H9 (cell line): ENCODE measurements around the gene HOXC10. TPM values are rescaled to one million over a fixed set of nuclear protein-coding genes. Genes with fewer than 3 reads are reported as not detected.

Source experiments
- DNase-seq: peaks from one replicate; pipeline ENCODE4 v3.0.0-alpha.2; 2017
- H2AFZ ChIP-seq: one replicate; pipeline ENCODE4 v1.6.1; 2013; ENCODE audit warnings: mild to moderate bottlenecking, low read length, control low read depth, moderate library complexity
- H2AK5ac ChIP-seq: 2 replicates; pipeline ENCODE4 v1.6.1; 2013; ENCODE audit warnings: low read length, control low read depth, mixed read lengths; ENCODE audit not compliant: insufficient read length
- H2BK120ac ChIP-seq: one replicate; pipeline ENCODE4 v1.6.1; 2013; ENCODE audit warnings: low read depth, mild to moderate bottlenecking, low read length, control low read depth, inconsistent platforms; ENCODE audit not compliant: poor library complexity, severe bottlenecking
- H2BK12ac ChIP-seq: 2 replicates; pipeline ENCODE4 v1.6.1; 2013; ENCODE audit warnings: low read length, control low read depth, mixed read lengths, low read depth; ENCODE audit not compliant: insufficient read length
- H2BK15ac ChIP-seq: 2 replicates; pipeline ENCODE4 v1.6.1; 2013; ENCODE audit warnings: low read depth, low read length, control low read depth
- H2BK20ac ChIP-seq: one replicate; pipeline ENCODE4 v1.6.1; 2013; ENCODE audit warnings: low read depth, mild to moderate bottlenecking, low read length, control low read depth, inconsistent platforms; ENCODE audit not compliant: poor library complexity, severe bottlenecking
- H2BK5ac ChIP-seq: 2 replicates; pipeline ENCODE4 v1.6.1; 2013; ENCODE audit warnings: low read length, control low read depth, mixed read lengths; ENCODE audit not compliant: insufficient read length
- H3K14ac ChIP-seq: 2 replicates; pipeline ENCODE4 v1.6.1; 2013; ENCODE audit warnings: low read length, control low read depth; ENCODE audit not compliant: insufficient read depth
- H3K18ac ChIP-seq: 2 replicates; pipeline ENCODE4 v1.6.1; 2013; ENCODE audit warnings: low read depth, mild to moderate bottlenecking, mixed read lengths, low read length, control low read depth; ENCODE audit not compliant: insufficient read length
- H3K23ac ChIP-seq: 2 replicates; pipeline ENCODE4 v1.6.1; 2013; ENCODE audit warnings: low read length, control low read depth, mixed read lengths, low read depth; ENCODE audit not compliant: insufficient read length
- H3K23me2 ChIP-seq: 2 replicates; pipeline ENCODE4 v1.6.1; 2013; ENCODE audit warnings: low read depth, mild to moderate bottlenecking, mixed read lengths, low read length, control low read depth; ENCODE audit not compliant: insufficient read length, poor library complexity, severe bottlenecking
- H3K27ac ChIP-seq: 2 replicates; pipeline ENCODE4 v1.5.1; 2013; ENCODE audit warnings: low read length, control low read depth, mixed read lengths, low read depth; ENCODE audit not compliant: insufficient read length
- H3K27me3 ChIP-seq: 2 replicates; pipeline ENCODE4 v1.6.1; 2013; ENCODE audit warnings: low read length, control low read depth, inconsistent platforms; ENCODE audit not compliant: insufficient read depth
- H3K4ac ChIP-seq: 2 replicates; pipeline ENCODE4 v1.6.1; 2013; ENCODE audit warnings: low read depth, mild to moderate bottlenecking, control low read depth, inconsistent platforms, low read length, moderate library complexity
- H3K4me1 ChIP-seq: 2 replicates; pipeline ENCODE4 v1.6.1; 2013; ENCODE audit warnings: low read length, control low read depth, inconsistent platforms; ENCODE audit not compliant: insufficient read depth
- H3K4me2 ChIP-seq: 2 replicates; pipeline ENCODE4 v1.6.1; 2013; ENCODE audit warnings: low read length, control low read depth, mixed read lengths; ENCODE audit not compliant: insufficient read length, insufficient read depth
- H3K56ac ChIP-seq: 2 replicates; pipeline ENCODE4 v1.6.1; 2013; ENCODE audit warnings: low read depth, mild to moderate bottlenecking, mixed read lengths, low read length, control low read depth; ENCODE audit not compliant: insufficient read length
- H3K79me1 ChIP-seq: 2 replicates; pipeline ENCODE4 v1.6.1; 2013; ENCODE audit warnings: low read depth, mild to moderate bottlenecking, moderate library complexity, low read length, control low read depth, inconsistent platforms; ENCODE audit not compliant: insufficient read depth, poor library complexity, severe bottlenecking
- H3K79me2 ChIP-seq: 2 replicates; pipeline ENCODE4 v1.6.1; 2013; ENCODE audit warnings: low read length, control low read depth, inconsistent platforms; ENCODE audit not compliant: insufficient read depth
- H3K9ac ChIP-seq: 2 replicates; pipeline ENCODE4 v1.6.1; 2013; ENCODE audit warnings: low read length, control low read depth, mixed read lengths; ENCODE audit not compliant: insufficient read length; ENCODE audit errors: extremely low read depth
- H3K9me3 ChIP-seq: one replicate; pipeline ENCODE4 v1.6.1; 2013; ENCODE audit warnings: low read depth, low read length, inconsistent platforms; ENCODE audit not compliant: control insufficient read depth
- H3T11ph ChIP-seq: one replicate; pipeline ENCODE4 v1.6.1; 2013; ENCODE audit warnings: mild to moderate bottlenecking, low read length, control low read depth, inconsistent platforms
- H4K20me1 ChIP-seq: one replicate; pipeline ENCODE4 v1.6.1; 2013; ENCODE audit not compliant: control insufficient read depth, insufficient read length, insufficient read depth
- H4K5ac ChIP-seq: 2 replicates; pipeline ENCODE4 v1.6.1; 2013; ENCODE audit warnings: low read depth, mild to moderate bottlenecking, mixed read lengths, low read length, control low read depth; ENCODE audit not compliant: insufficient read length
- H4K8ac ChIP-seq: replicated peaks from 2 replicates; pipeline ENCODE4 v1.6.1; 2013; ENCODE audit warnings: low read length, control low read depth, mixed read lengths, low read depth; ENCODE audit not compliant: insufficient read length
- H4K91ac ChIP-seq: 2 replicates; pipeline ENCODE4 v1.6.1; 2013; ENCODE audit warnings: low read depth, mild to moderate bottlenecking, moderate library complexity, mixed read lengths, low read length, control low read depth; ENCODE audit not compliant: insufficient read length
- H3K27ac Mint-ChIP-seq, 3 experiments: 2 replicates in 2 of 3; 3 replicates in 1 of 3; pipeline ENCODE4 v1.8.0; 2020 to 2021; ENCODE audit warnings: mixed read lengths in 3 of 3, mild to moderate bottlenecking in 1 of 3, moderate library complexity in 1 of 3
- H3K27me3 Mint-ChIP-seq: 2 replicates; pipeline ENCODE4 v1.8.0; 2021; ENCODE audit warnings: low read depth, mild to moderate bottlenecking, moderate library complexity, mixed read lengths
- H3K36me3 Mint-ChIP-seq, 3 experiments: 2 replicates in 2 of 3; 3 replicates in 1 of 3; pipeline ENCODE4 v1.8.0; 2020 to 2021; ENCODE audit warnings: low read depth in 3 of 3, mixed read lengths in 3 of 3; ENCODE audit not compliant: insufficient read depth in 1 of 3
- H3K4me1 Mint-ChIP-seq, 2 experiments: 2 replicates each; pipeline ENCODE4 v1.8.0; 2020; ENCODE audit warnings: mixed read lengths in 2 of 2
- H3K4me3 Mint-ChIP-seq, 2 experiments: 2 replicates in 1 of 2; 3 replicates in 1 of 2; pipeline ENCODE4 v1.8.0; 2020 to 2021; ENCODE audit warnings: mild to moderate bottlenecking in 2 of 2, mixed read lengths in 2 of 2, moderate library complexity in 1 of 2
- H3K9me3 Mint-ChIP-seq, 2 experiments: 2 replicates in 1 of 2; 3 replicates in 1 of 2; pipeline ENCODE4 v1.8.0; 2020; ENCODE audit warnings: mild to moderate bottlenecking in 2 of 2, mixed read lengths in 2 of 2, moderate library complexity in 1 of 2
- WGBS: extraction: QIAGEN DNeasy Blood & Tissue Kit; methylation state at CpG from one replicate; pipeline ENCODE4 v1.1.7; 2013; ENCODE audit warnings: missing lambda C conversion rate, low lambda C conversion rate, mixed read lengths; ENCODE audit not compliant: insufficient read length; ENCODE audit errors: extremely low coverage; 5-methylcytosine and 5-hydroxymethylcytosine counted together
- total RNA-seq: library from RNA; stranded (reverse); gene quantifications from 2 replicates; pipeline ENCODE4 v1.2.1, GENCODE V29; 2021
- TF ChIP-seq, protein P1 (sequence below): fragments of 200-600 bp; sonication (generic); conservative IDR thresholded peaks from 3 replicates; pipeline ENCODE4 v1.8.0; 2021; ENCODE audit warnings: antibody characterized with exemption, mild to moderate bottlenecking

The HOXC10 gene
- total RNA-seq, 1 experiment from 2014 or later = not detected

DNA sequence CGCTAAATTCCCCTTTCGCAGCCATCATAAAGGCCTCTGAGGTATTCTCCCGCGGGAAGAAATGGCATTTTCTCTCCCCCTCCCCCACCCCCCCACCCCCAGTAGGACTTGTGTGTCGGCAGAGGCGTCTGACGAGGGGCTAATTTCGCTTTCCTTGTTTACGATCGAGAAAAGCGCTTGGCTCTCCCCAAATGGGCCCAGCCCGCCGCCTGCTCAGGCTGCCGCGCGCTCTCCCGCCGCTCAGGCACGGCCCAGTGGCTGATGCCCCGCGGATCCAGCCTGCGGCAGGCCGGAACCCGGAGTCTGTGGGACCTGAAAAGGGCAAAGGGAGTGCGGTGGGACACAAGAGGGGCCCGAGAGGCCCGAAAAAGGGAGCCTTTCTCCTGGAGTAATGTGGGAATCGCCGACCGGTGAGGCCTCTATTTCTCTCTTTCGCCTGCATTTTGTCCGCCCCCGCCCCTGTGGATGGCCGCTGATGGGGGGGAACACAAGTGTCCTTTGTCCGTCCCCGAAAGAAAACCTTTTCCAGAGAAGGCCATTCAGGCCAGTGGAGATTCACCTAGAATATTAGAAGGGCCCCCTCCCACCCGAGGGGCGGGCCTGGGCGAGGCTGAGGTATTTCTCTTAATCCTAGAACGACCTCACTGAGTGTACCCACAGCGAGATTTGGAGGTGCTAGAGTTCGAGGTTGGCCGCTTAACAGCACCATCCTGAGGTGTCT lies 34.3 kb downstream of the HOXC10 start:
- no peak overlapping the region for H4K8ac ChIP-seq
- H3K4ac ChIP-seq = no peak overlapping the region
- no peak overlapping the region for H3K14ac ChIP-seq
- no CpG with 5 or more reads among the region's 43 CpGs for WGBS
- peak overlapping the region; percentile 8 to 55; a peak in 2 of 5 replicates for H3K4me3 Mint-ChIP-seq
- H3K9me3 ChIP-seq = no peaks in the 10 kb centered on the region
- H2AK5ac ChIP-seq = no peak overlapping the region
- H3K36me3 Mint-ChIP-seq = no peaks in the 10 kb centered on the region
- no peak overlapping the region for H3T11ph ChIP-seq
- peak; percentile 74 for DNase-seq
- H3K23me2 ChIP-seq = peaks cover 10% of the 10 kb centered on the region
- no peaks in the 10 kb centered on the region for H3K4me1 ChIP-seq
- peaks cover 0 to 2% of the 10 kb centered on the region in 2 experiments; a peak in 2 of 5 replicates for H3K9me3 Mint-ChIP-seq
- H3K56ac ChIP-seq = no peak overlapping the region
- H3K4me2 ChIP-seq = peak overlapping the region; percentile 28
- H4K5ac ChIP-seq = no peak overlapping the region
- H2BK20ac ChIP-seq = no peak overlapping the region
- no peak overlapping the region for H2AFZ ChIP-seq
- no peaks in the 10 kb centered on the region for H3K79me1 ChIP-seq
- peaks cover 94% of the 10 kb centered on the region for H3K27me3 ChIP-seq
- TF ChIP-seq, protein P1, sequence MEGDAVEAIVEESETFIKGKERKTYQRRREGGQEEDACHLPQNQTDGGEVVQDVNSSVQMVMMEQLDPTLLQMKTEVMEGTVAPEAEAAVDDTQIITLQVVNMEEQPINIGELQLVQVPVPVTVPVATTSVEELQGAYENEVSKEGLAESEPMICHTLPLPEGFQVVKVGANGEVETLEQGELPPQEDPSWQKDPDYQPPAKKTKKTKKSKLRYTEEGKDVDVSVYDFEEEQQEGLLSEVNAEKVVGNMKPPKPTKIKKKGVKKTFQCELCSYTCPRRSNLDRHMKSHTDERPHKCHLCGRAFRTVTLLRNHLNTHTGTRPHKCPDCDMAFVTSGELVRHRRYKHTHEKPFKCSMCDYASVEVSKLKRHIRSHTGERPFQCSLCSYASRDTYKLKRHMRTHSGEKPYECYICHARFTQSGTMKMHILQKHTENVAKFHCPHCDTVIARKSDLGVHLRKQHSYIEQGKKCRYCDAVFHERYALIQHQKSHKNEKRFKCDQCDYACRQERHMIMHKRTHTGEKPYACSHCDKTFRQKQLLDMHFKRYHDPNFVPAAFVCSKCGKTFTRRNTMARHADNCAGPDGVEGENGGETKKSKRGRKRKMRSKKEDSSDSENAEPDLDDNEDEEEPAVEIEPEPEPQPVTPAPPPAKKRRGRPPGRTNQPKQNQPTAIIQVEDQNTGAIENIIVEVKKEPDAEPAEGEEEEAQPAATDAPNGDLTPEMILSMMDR = no peak
- H4K20me1 ChIP-seq = no peaks in the 10 kb centered on the region
- H2BK5ac ChIP-seq = no peak overlapping the region
- no peak overlapping the region for H3K9ac ChIP-seq
- H3K27ac Mint-ChIP-seq = no peak overlapping the region
- no peak overlapping the region for H3K23ac ChIP-seq
- no peaks in the 10 kb centered on the region for H3K79me2 ChIP-seq
- H3K18ac ChIP-seq = no peak overlapping the region
- peaks cover 100% of the 10 kb centered on the region for H3K27me3 Mint-ChIP-seq
- no peak overlapping the region for H2BK12ac ChIP-seq
- peaks cover 13 to 30% of the 10 kb centered on the region in 2 experiments for H3K4me1 Mint-ChIP-seq
- H2BK120ac ChIP-seq = no peak overlapping the region
- H3K27ac ChIP-seq = no peak overlapping the region
- H2BK15ac ChIP-seq = no peak overlapping the region
- no peak overlapping the region for H4K91ac ChIP-seq
